ENCODE data around the gene RPP30.
"Not testable (repeated sequence)": the region's sequence is repeated elsewhere in the genome, so short reads cannot be mapped to it uniquely, and the experiment has no call there.

The RPP30 gene

DNA sequence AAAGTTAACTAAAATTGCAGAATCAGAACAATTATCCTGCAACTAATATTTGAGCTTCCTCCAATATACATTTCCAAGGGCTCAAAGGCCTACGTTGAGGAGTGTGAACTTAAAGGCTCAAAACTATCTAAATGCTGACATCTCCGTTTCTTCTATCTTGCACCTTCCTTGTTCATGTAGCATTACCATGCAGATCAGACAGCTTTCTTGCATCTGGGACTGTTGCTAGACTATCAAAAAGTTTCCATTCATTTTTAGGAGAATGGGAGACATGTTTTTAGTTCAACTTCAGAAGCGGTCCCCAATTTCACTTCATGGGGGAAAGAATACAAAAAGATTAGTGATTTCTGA lies 46.2 kb downstream of the RPP30 start:
- DNase-seq = no peak

DNA sequence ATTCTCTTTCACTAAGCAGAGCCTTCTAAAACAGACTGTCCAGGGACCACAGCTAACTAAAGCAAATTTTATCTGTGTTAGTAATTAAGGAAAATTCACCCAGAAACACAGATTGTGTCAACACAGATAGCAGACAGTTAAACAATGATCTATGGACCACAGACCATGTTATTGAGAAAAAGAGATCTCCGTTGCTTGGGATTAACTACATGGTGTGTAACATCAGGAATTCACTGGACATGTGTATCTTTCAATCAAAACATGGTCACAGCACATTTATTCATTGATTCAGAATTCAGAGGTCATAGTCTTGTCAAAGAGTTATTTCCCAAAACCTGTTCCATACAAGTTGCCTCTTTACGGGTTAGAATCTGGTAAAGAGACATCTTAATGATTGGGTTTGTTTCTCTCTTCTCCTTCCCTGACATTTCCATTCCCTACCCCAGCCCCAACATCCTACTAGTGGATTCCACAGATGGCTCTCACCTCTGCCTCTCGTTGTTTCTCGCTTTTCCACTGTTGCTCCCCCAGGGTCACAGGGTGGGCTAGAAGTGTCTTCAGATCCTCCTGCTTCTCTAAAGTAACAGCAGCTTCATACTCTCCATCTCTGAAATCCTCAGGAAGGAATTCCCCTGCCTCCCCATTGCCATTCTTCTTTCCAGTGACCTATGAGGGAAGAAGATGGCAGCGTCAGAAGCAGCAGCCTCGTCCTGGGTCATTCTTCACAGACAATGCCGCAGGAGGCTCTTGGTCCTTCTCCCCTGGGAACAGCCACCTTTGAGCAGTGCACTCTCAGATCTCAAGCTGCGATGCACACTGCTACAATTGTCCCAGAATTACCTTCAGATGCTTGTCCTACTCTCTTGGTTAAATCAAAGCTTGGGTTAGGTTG lies 48.2 kb downstream of the RPP30 start:
- no peak for DNase-seq

DNA sequence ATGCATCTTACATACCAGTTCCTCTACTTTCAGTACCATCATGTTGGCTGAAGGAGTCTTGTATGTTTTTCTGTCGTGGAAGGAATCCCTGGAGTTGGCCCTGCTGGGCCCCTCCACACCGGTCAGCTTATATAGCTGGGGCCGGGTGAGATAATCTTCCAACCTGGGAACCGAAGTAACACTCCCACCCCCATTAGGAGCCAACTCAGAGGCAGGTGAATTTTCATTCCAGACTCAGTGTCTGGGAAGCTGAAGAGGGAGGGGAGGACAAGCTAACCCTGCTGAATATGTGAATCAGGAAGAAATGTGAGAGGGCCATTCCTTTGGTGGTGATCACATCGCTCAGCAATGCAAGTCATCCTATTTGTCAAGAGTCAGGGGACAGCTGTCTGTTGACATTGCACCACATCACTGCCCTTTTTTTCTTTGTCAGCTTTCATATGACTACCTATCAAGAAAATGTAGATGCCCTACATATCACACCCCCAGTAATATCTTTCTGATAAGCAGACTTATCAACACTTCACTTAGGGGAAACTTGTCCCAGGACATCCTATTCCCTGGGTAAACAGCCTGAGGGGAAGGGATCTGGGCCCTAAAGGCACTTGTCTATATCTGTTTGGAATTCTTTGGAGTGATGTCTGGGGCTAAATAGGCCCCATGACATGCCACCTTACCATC lies 49.4 kb downstream of the RPP30 start, which contains the start of gene ANKRD1:
TSS of gene ANKRD1 (minus strand) at position 102 of the 681 bp plus-strand sequence. CDS start at position 42, 60 bp downstream.
- DNase-seq = no peak

DNA sequence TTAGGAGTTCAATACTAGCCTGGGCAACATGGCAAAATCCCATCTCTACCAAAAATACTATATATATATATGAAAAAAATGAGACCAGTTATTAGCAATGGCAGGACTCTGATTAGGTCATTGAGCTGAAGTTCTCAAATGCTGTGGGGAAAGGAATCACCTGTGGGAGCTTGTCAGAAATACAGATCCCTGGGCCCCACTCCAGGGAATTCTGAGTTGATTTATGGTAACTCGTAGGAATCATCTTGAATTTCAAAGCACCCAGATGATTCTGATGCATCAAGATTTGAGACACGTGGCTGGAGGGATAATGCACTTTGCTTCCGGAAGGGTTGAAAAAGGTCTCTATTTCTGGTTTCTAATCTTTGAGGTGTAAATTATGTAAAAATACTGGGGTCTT lies 50.1 kb downstream of the RPP30 start:
- DNase-seq = no peak

DNA sequence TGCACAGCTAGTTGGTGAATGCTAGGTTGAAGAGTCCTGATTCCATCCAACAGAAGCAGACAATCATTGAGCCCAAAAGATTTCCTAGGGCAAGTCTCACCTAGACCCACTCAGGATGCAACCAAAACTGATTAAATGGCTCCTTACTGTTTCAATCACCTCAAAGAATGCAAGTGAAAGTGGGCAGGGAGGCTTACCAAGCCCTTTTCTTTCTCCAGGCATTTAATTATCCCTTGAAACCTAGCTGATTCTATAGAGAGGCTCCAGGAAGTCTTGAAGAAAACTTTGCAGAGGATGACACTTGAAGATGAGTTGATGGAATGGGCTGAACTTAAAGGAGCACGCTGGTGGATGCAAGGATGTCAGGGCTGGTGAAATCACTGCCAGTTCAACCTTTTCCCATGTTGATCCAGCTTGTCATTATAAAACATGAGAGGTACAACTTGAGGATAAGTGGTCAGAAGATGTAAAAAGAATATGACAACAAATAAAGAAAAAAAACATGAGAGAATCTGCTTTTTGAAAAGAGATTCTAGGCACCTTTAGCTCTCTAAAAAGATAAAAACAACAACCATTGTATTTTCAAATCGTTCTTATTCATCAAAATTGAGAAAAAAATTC lies 51.4 kb downstream of the RPP30 start:
- DNase-seq = no peak

DNA sequence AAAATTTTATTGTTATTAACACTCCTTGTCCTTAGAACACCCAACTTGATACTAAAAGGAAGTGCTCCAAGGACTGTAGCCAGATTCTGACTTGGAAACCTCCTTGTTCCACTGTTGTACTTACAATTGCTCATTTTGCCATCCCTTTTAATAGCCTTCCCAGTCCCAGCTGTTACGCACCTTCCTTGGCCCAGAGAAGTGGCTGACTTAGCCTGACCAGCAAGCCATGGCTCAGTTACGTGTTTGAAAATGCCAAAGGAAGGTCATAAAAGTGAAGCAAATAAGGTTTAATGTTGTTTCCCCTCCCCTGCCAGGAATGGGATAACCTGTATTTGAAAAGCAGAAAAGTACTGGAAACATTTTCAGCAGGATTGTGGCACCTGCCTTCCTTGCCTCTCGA lies 52.8 kb downstream of the RPP30 start:
- no peak for DNase-seq

DNA sequence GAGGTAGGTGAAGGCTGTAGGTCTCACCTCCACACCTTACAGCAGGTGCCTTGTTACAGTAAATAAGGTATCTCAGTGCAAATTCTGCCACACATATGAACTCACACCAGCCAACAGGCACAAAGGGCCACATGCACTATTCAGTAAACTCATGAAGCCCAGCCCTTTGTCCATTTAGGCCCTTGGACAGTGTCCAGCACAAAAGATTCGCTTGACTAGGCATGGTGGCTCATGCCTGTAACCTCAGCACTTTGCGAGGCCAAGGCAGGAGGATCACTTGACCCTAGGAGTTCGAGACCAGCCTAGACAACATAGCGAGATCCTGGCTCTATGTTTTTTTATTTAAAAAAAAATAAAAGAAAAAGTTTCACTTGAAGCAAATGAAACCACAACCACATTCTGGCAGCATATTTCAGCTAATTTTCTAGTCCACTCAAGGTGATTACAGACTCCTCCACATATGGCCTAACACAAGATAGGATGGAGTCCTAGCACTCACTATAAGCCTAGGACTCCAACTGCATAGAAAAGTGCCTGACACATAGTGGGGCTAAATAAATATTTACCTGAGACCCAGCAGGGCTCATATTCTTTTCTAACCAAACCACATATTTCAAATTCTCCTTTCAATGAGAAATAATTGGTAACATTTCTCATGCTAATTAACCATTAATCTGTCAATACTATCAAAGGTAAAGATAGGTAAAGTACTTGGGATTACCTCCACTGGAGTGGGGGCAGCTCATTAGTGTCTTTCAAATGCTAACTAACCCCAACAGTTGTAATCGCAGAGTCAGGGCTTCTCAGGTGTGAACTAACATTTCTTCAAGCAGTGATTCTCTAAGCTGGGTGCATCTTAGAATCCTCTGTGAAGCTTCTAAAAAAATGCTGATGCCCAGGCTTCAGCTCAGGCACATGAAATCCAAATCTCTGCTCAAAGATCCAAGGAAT lies 53.6 kb downstream of the RPP30 start:
- no peak for DNase-seq

DNA sequence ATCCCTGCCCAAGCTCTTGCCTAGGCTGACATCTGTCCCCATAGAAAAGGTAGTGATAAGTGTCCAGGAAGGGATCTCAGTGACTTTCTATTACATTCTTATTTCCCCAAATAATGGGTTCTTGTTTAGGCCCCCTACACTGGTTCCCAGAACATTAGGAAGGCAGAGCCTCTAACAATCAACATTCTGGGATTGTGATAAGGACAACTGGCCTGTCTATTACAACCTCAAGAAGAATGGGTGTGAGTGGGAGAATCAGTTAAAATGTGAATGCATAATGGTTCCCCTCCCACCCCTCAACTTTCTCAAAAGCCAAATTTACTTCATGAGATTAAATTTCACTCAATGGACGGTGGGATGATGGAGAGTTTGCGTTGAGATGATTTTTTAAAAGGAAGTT lies 55.5 kb downstream of the RPP30 start:
- DNase-seq = no peak

DNA sequence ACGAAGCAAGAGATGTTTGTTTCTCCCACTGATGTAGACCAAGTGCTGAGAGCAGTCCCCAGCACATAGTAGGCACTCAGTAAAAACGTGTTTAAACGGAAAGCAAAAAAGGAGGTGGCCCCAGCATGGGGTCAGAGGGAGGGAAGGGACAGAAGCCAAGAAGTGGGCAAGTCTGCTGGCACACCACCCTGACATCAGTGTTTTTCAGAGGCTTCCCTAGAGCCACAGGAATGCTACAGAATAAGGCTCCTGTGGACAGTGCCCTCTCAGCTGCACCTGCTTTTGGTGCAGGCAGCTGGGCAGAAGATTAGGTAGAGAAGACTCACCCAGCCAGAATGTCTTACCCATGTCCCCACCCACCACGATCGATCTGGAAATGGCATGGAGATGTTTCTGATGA lies 57.4 kb downstream of the RPP30 start:
- no peak for DNase-seq

DNA sequence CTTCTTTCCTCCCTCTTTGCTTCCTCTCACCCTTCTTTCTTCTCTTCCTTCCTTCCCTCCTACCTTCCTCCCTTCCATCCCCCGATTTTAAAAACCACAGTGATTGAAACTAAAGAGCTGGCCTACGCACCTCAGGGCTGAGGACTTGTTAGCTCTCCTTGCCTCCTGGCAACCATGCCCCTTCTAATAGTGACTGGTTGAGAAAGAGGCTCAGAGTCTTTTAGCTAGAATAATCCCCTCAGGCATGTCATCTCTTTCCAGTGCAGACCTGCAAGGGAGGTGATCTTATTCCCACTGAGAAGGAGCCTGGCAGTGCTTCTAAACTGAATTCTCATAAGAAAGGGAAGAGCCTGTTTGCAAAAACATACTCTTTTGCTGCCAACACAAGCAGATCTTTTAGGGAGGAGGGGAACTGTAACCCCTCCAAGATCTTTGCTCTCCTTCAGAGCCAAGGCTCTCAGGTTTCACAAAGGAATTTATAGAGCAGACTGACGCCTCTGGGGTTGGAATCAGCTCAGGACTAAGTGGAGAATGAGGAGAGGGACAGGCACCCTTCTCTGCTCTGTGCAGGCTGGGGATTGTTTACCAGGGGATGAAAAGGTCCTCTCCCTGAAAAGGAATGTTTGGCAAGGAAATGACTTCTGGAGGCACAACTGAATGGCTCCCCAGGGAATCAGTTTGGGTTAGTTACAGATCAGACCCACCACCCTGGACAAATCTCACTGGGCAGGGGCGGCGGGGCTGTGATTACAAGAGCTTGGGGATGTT lies 58.5 kb downstream of the RPP30 start:
- no peak for DNase-seq

DNA sequence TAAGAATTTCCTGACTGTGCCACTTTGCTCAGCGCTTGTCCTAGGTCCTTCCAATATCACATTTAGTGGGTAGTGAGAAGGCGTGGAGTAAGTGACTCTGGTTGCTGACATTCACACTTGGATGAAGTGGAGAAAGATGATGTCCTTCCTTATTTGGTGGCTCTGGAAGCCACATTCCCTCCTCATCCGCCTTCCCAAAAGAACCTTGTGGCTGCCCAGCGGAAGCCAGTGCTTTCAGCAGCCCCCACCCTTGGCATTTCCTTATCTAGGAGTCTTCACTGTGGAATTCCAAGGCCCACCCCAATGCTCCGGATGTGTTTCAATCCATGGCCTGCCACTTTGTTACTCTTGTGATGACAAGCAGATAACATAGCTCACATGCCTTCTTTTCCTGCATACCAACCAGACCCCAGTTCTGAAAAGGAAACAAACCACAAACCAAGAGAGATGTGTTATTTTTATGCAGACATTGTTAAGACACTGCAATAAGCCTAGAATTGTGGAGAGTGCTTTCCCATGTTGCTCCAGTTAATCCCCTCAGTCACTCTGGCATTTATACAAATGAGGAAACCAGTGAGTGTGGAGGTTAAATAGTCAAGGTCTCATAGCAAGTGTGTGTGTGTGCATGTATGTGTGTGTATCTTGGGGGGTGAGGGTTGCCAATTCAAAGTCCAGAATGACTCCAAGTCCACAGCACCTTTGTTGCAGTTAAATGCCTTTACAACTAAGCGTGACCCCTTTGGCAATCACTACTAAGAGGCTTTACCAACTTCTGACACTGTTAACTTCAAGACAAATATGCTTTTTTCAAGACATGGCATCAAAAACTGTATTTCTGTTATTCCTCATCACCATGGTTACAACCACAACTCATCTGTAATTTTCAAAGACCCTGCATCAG lies 59.4 kb downstream of the RPP30 start:
- DNase-seq = no peak

DNA sequence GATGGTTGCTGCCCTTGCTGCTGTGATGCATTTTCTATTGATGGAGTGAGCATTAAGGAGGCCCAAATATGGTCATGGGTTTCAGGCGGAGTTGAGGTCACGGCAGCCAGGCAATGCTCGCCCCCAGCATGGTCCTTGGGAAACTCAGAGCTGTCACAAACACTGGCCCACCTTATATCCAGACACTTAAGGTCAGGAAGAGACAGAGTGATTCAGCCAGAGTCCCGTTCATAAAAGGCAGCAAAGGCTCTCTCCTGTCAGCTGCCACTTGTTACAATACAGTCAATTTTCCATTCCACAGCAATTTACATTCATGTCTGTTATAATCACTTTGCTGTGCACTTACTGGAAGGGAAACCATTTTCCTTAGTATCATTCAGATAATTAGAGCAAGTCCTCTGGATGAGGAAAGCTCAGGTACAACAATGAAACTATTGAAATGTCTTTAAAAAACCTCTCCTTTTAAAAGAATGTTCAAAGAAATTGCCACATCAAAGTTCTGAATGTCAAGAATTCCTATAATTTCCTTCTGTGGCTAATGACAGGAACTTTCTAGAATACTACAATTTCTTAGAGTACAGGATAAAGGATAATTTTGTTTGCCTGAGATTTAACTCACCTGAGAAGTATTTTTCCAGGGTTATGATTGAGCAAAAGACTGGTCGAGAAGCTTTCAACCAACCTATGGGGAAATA lies 64.0 kb downstream of the RPP30 start:
- DNase-seq = no peak

DNA sequence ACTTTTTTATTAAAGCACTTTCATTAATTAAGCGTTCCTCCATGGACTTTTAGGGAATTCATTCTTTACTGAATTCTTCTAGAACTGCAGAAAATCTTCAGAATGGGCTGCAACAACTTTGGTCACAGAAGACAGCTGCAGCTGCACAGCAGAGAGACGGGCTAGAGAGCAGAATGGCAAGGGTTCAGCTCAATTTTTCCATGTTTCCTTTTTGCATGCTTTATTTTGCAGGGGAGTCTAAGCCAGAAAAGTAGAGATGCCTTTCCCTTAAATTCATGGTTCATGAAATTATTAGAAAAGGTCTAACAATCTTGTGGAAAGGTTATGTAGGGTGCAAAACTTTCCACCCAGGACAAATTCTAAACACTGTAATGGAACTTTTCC lies 64.5 kb downstream of the RPP30 start:
- DNase-seq = no peak

DNA sequence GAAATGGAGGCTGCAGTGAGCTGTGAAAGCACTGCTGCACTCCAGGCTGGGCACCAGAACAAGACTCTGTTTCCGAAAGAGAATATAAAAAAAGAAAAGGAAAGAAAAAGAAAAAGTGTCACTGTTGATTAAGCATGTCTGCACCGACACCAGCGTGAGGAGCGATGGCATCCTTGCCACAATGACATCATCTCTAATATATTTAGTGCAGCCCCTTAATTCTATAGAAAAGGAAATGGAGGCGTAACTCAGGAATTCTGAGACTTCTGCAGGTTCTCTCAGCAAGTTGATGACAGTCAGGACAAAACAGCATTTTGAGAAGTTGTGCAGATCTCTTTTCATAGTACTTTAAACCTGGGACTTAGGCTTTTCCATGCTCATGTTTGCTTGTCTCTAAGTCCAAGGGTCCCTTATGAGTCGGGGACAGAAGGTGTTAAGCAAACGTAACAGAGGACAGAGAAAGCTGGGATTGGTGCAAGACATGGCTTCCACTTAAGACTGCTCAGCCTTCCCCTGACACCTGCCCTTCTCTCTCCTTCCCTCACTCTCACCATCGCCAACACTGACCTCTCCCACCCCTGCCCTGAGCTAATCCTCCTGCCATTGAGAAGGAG lies 66.0 kb downstream of the RPP30 start:
- no peak for DNase-seq

DNA sequence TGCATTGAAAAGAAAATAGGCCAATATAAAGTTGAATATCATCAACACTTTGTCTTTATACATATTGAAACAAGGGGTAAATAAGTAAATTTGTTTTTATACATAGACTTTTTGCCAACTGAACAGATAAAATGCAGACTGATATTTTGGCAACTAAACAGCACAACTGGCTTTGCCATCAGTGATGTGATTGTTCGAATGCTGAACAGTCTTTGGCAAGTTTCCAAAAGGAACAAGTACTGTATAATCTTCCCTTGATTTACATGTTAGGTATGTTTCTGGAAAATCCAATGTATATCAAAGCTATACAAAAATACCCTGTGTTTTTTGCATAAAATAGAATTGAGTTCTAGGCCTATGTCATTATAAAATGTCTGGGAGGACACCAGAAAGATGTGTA lies 67.3 kb downstream of the RPP30 start:
- DNase-seq = peak; percentile 9

DNA sequence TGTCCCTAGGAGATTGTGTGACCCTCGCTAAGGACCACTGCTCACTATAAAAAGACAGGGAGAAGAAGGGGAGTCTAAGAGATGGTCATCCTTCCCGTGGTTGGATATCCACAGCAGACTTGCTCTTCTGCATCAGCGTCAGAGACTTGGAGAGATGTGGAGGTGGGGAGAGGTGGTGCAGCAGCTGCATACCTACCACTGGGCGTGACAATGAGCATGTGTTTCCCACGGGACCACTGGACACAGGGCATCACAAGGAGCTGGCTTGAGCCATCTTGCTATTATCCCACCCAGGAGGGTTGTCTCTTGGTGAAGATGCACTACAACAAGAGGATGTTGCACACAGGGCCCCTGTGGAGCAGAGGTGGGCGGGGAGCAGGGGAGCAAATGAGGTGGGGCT lies 67.9 kb downstream of the RPP30 start:
- no peak for DNase-seq

DNA sequence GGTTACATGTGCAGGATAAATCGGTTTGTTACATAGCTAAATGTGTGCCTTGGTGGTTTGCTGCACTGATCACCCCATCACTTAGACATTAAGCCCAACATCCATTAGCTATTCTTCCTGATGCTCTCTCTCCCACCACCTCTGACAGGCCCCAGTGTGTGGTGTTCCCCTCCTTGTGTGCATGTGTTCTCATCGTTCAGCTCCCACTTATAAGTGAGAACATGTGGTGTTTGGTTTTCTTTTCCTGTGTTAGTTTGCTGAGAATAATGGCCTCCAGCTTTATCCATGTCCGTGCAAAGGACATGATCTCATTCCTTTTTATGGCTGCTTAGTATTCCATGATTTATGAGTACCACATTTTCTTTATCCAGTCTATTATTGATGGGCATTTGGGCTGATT lies 71.2 kb downstream of the RPP30 start:
- not testable (repeated sequence) for DNase-seq

DNA sequence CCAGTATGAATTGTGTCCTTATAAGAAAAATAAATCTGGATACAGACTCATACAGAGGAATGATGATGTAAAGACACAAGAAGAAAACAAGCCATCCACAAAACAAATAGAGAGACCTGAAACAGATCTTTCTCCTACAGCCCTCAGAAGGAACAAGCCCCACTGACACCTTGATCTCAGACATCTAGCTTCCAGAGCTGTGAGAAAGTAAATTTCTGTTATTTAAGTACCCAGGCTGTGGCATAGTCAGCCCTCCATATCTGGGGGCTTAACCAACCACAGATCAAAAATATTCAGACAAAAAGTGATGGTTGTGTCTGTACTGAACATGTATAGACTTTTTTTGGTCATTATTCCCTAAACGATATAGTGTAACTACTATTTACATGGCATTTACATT lies 73.0 kb downstream of the RPP30 start:
- DNase-seq = no peak

DNA sequence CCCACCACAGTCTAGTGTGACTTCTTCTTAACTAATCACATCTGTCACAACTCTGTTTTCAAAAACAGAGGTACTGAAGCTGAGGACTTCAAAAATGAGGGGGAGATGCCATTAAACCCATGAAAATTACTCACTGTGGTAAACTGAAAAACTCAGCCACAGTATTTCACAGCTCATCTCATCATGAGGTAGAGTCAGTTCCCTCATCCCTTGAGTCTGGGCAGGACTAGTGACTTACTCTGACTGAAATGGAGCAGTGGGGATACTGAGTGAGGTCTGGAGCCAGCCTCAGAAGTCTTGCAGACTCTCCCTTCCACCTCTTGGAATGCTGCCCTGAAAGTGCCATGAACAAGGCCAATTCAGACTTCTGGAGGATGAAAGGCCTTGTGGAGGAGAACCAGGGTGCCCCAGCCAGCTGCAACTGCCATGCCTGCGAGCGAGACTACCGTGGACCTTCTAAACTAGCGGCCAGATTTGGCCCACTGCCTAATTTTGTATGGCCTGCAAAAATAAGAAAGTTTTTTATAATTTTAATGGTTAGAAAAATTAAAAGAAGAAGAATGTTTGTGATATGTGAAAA lies 73.8 kb downstream of the RPP30 start:
- DNase-seq = no peak
